B cell (primary cell): ENCODE results near the gene CAPNS1. TPM values are rescaled to one million over a fixed set of nuclear protein-coding genes. Genes with fewer than 3 reads are reported as not detected.

ENCODE experiments used
- ATAC-seq: fragments of 200-7000 bp; cut with Tn5 transposase; one replicate; pipeline ENCODE4 v1.10.0; 2021; ENCODE audit warnings: low read depth, mild to moderate bottlenecking, moderate number of reproducible peaks, moderate library complexity
- CTCF ChIA-PET: fragments of 350-600 bp; sonication (Branson Sonifier 250); formaldehyde crosslinking; loops from one replicate; lab custom pipeline; 2021; ENCODE audit warnings: antibody characterized with exemption, inconsistent platforms; lab: Charles Lee
- POLR2A ChIA-PET: fragments of 350-600 bp; sonication (Branson Sonifier 250); formaldehyde crosslinking; loops from one replicate; lab custom pipeline; 2021; ENCODE audit warnings: antibody characterized with exemption; lab: Charles Lee
- DNase-seq: peaks from one replicate; pipeline ENCODE4 v3.0.0; 2013
- H2AFZ ChIP-seq: 2 replicates; pipeline ENCODE4 v1.6.1; 2012; ENCODE audit warnings: mild to moderate bottlenecking, low read depth, low read length; ENCODE audit not compliant: insufficient read depth, poor library complexity, severe bottlenecking
- H3K27ac ChIP-seq, 2 donors: 1 replicate in 1 of 2; 2 replicates in 1 of 2; pipeline ENCODE4 v1.5.1; 2012 to 2013; ENCODE audit warnings: low read length in 2 of 2, mild to moderate bottlenecking in 2 of 2, moderate library complexity in 1 of 2
- H3K27me3 ChIP-seq, 4 experiments: fragments of 200-600 bp in 1 of 4; sonication (generic) in 1 of 4; replicated peaks in 1 of 4; 1 replicate in 2 of 4; 2 replicates in 2 of 4; pipeline versions ENCODE4 v1.6.1 to v1.7.0; 2013 to 2016; ENCODE audit warnings: low read length in 3 of 4, mild to moderate bottlenecking in 2 of 4, mixed read lengths in 1 of 4, moderate library complexity in 1 of 4; ENCODE audit not compliant: insufficient read depth in 4 of 4, control insufficient read depth in 3 of 4; ENCODE audit errors: control extremely low read depth in 1 of 4
- H3K36me3 ChIP-seq, 2 experiments: replicated peaks in 1 of 2; 1 replicate in 1 of 2; 2 replicates in 1 of 2; pipeline versions ENCODE4 v1.6.1 to v1.7.1; 2013; ENCODE audit warnings: low read length in 1 of 2; ENCODE audit not compliant: insufficient read depth in 2 of 2, control insufficient read depth in 1 of 2; ENCODE audit errors: control extremely low read depth in 1 of 2, extremely low read depth in 1 of 2
- H3K4me1 ChIP-seq, 2 donors: fragments of 200-600 bp in 1 of 2; sonication (generic) in 1 of 2; 1 replicate in 1 of 2; 2 replicates in 1 of 2; pipeline versions ENCODE4 v1.5.1 to v1.6.1; 2013 to 2017; ENCODE audit warnings: low read length in 2 of 2; ENCODE audit not compliant: control insufficient read depth in 2 of 2, insufficient read depth in 2 of 2
- H3K4me2 ChIP-seq: replicated peaks from 2 replicates; pipeline ENCODE3; 2012; ENCODE audit warnings: mild to moderate bottlenecking, low read depth, low read length; ENCODE audit not compliant: poor library complexity, severe bottlenecking
- H3K4me3 ChIP-seq, 5 experiments: fragments of 200-600 bp in 1 of 5; sonication (generic) in 1 of 5; 1 replicate in 3 of 5; 2 replicates in 2 of 5; pipeline versions ENCODE4 v1.5.1 to v1.7.0; 2011 to 2016; ENCODE audit warnings: low read length in 4 of 5, mild to moderate bottlenecking in 4 of 5, low read depth in 2 of 5, control low read depth in 1 of 5, moderate library complexity in 1 of 5; ENCODE audit not compliant: insufficient read depth in 1 of 5; ENCODE audit errors: control extremely low read depth in 1 of 5, extremely low read depth in 1 of 5
- H3K79me2 ChIP-seq: fragments of 200-600 bp; sonication (generic); one replicate; pipeline ENCODE4 v1.6.0; 2016; ENCODE audit warnings: low read length; ENCODE audit not compliant: control insufficient read depth, insufficient read depth
- H3K9ac ChIP-seq: fragments of 200-600 bp; sonication (generic); 2 replicates; pipeline ENCODE4 v1.6.1; 2017; ENCODE audit warnings: mild to moderate bottlenecking, low read length, moderate library complexity
- H3K9me3 ChIP-seq, 3 donors: one replicate each; pipeline versions ENCODE4 v1.6.1 to v1.7.1; 2013; ENCODE audit warnings: low read length in 2 of 3; ENCODE audit not compliant: control insufficient read depth in 2 of 3, insufficient read depth in 1 of 3; ENCODE audit errors: control extremely low read depth in 1 of 3
- H4K20me1 ChIP-seq: 2 replicates; pipeline ENCODE4 v1.6.0; 2012; ENCODE audit warnings: mild to moderate bottlenecking, low read length; ENCODE audit not compliant: insufficient read depth, control insufficient read depth, poor library complexity, severe bottlenecking
- H3K27ac Mint-ChIP-seq: one replicate; pipeline ENCODE4 v1.8.0; 2021; ENCODE audit warnings: mixed read lengths
- H3K27me3 Mint-ChIP-seq: one replicate; pipeline ENCODE4 v1.8.0; 2021; ENCODE audit warnings: mixed read lengths
- H3K4me1 Mint-ChIP-seq: one replicate; pipeline ENCODE4 v1.8.0; 2021; ENCODE audit warnings: mixed read lengths
- H3K4me3 Mint-ChIP-seq: one replicate; pipeline ENCODE4 v1.8.0; 2021; ENCODE audit warnings: mixed read lengths
- H3K9me3 Mint-ChIP-seq: one replicate; pipeline ENCODE4 v1.8.0; 2022; ENCODE audit warnings: mixed read lengths; ENCODE audit not compliant: insufficient read depth
- CTCF ChIP-seq: fragments of 200-600 bp; IDR thresholded peaks from one replicate; pipeline ENCODE4 v1.8.0; 2022; ENCODE audit warnings: antibody characterized with exemption, mild to moderate bottlenecking
- EZH2 ChIP-seq: IDR thresholded peaks from 2 replicates; pipeline ENCODE4 v1.6.1; 2012; ENCODE audit warnings: borderline replicate concordance, low read depth, mild to moderate bottlenecking, moderate library complexity, low read length; ENCODE audit not compliant: insufficient read depth, poor library complexity, severe bottlenecking
- WGBS: methylation state at CpG from one replicate; pipeline ENCODE4 v1.1.5; 2013; ENCODE audit warnings: missing lambda C conversion rate; ENCODE audit not compliant: insufficient coverage; 5-methylcytosine and 5-hydroxymethylcytosine counted together
- intact Hi-C: fragments of 100-400 bp; cut with micrococcal nuclease; formaldehyde crosslinking; loops from one replicate; pipeline ENCODE4 v1.10.0; 2022
- polyA plus RNA-seq: library from polyadenylated mRNA; depleted of rRNA; stranded (reverse); fragments of >200 nt; gene quantifications from 2 replicates; pipeline ENCODE4 v1.2.3, GENCODE V29; 2012
- total RNA-seq, 2 donors: library from RNA; stranded (reverse); fragments of 120-200 nt in 1 of 2; gene quantifications; 1 replicate in 1 of 2; 2 replicates in 1 of 2; pipeline versions ENCODE4 v1.2.3 to v1.2.4, GENCODE V29; 2013 to 2022

Gene CAPNS1
- total and polyA plus RNA-seq, 2 donors (not counting 1 experiment from before 2014, with no cell fraction given): 272 to 294 TPM

- no peak overlapping the region for H3K27ac ChIP-seq
- peaks cover 4 to 10% of the 10 kb centered on the region in 2 donors for H3K4me1 ChIP-seq
- H3K4me2 ChIP-seq: no peak overlapping the region
- no peak overlapping the region for H2AFZ ChIP-seq
- no peak overlapping the region for H3K4me3 ChIP-seq
- peaks cover 0 to 5% (median 0%) of the 10 kb centered on the region in 3 donors for H3K9me3 ChIP-seq
- no peaks in the 10 kb centered on the region for H3K27me3 ChIP-seq
- H3K79me2 ChIP-seq: peaks cover 26% of the 10 kb centered on the region
- H3K27me3 Mint-ChIP-seq: no peaks in the 10 kb centered on the region
- peaks cover 27% of the 10 kb centered on the region for H4K20me1 ChIP-seq
- no peak for ATAC-seq
- CTCF ChIA-PET: interaction anchor here (2.0 to 2.3 kb wide), 2 partner anchors 14 to 16 kb away, joined by 6 to 9 read pairs; no protein-coding TSS in a partner anchor
- peaks cover 11% of the 10 kb centered on the region for H3K4me1 Mint-ChIP-seq
- H3K9me3 Mint-ChIP-seq: no peaks in the 10 kb centered on the region
- 100% methylated on average over 1 of the region's 6 CpGs for WGBS
- no peak overlapping the region for H3K9ac ChIP-seq
- H3K27ac Mint-ChIP-seq: no peak overlapping the region
- intact Hi-C loops: no loop called here
- no peak for TF ChIP-seq CTCF
- no peak for TF ChIP-seq EZH2
- peaks cover 0 to 52% of the 10 kb centered on the region in 2 experiments for H3K36me3 ChIP-seq
- POLR2A ChIA-PET: no interaction called here
- H3K4me3 Mint-ChIP-seq: no peak overlapping the region
- DNase-seq: no peak
Measured at GRCh38 chr19:36144624-36145023, 4.8 kb downstream of the CAPNS1 start.

GRCh38 chr19:36149673-36150406, 10.0 kb downstream of the CAPNS1 start:
- TF ChIP-seq CTCF: no peak
- TF ChIP-seq EZH2: no peak
- ChIA-PET POLR2A (no interaction called here), CTCF (interaction anchor here (0.6 to 1.0 kb wide), 2 partner anchors 22 to 23 kb away, joined by 3 read pairs; no protein-coding TSS in a partner anchor)
- WGBS: 97% methylated on average over 11 of the region's 13 CpGs
- no peaks in the 10 kb centered on the region for H3K9me3 Mint-ChIP-seq
- H3K4me3 Mint-ChIP-seq: no peak overlapping the region
- Histone ChIP-seq H3K79me2 (peaks cover 6% of the 10 kb centered on the region), H3K4me2 (no peak overlapping the region), H4K20me1 (peaks cover 8% of the 10 kb centered on the region), H3K27ac (no peak overlapping the region), H3K9me3 (no peaks in the 10 kb centered on the region), H3K27me3 (no peaks in the 10 kb centered on the region), H2AFZ (no peak overlapping the region), H3K4me1 (no peaks in the 10 kb centered on the region), H3K36me3 (peaks cover 1 to 54% of the 10 kb centered on the region in 2 experiments), H3K9ac (no peak overlapping the region), H3K4me3 (no peak overlapping the region)
- H3K27ac Mint-ChIP-seq: no peak overlapping the region
- intact Hi-C loops: no loop called here
- H3K27me3 Mint-ChIP-seq: no peaks in the 10 kb centered on the region
- no peak for ATAC-seq
- no peaks in the 10 kb centered on the region for H3K4me1 Mint-ChIP-seq
- DNase-seq: no peak
